ENCODE results near the gene ARAF. TPM values are rescaled to one million over a fixed set of nuclear protein-coding genes. Genes with fewer than 3 reads are reported as not detected.

The ARAF gene
- polyA plus RNA-seq, 2 of the 4 experiments (the other 2 are of a cell fraction): 37.9 to 49.0 TPM

DNA sequence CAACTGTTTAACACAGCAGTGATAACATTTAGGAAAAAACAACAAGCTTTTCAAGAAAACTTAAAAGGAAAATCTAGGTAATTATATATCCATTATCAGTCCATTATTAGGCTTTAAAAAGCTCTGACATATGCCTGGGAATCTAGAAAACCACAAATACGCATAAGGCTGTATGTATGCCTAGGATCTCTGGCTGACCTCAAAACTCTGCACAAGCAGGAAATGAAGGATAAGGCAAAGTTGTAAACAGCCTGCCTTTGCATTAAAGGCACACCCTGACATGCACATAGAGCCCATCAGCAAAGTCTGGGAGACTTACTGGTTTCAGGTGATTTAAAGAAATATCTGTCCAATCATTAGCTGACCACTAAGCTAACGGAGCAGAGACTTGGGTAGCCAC is 35.3 kb downstream of the ARAF start:
- no peaks in the 10 kb centered on the region for H3K4me1 ChIP-seq
- FAIRE-seq (peak; percentile 93), DNase-seq (ENCODE audit: low read depth in 1 of 2, low spot score in 1 of 2) (no peak), ATAC-seq (no peak)
- POLR2A ChIA-PET: no interaction called here
- no peak overlapping the region for H3K27ac ChIP-seq
- no peak overlapping the region for H3K4me3 ChIP-seq
- CTCF ChIA-PET: interaction anchor here (1.0 kb wide), 1 partner anchor 55 kb away, joined by 3 read pairs; no protein-coding TSS in a partner anchor
- H3K4me2 ChIP-seq: no peak overlapping the region
- WGBS (ENCODE audit: missing lambda C conversion rate): 37% methylated on average over 2 of the region's 2 CpGs
- no peaks in the 10 kb centered on the region; the same call in 2 of the 3 replicates for H3K9me3 ChIP-seq
- TF ChIP-seq BHLHE40 (IDR thresholded peaks at IDR 0.05; ENCODE audit: low read depth, low read length): no peak
- no peak for TF ChIP-seq NPAS2 (CRISPR knock-in tag; IDR thresholded peaks at IDR 0.05; ENCODE audit: borderline replicate concordance)
- no peak for TF ChIP-seq CBX8 (IDR thresholded peaks at IDR 0.05)
- no peak for TF ChIP-seq CEBPB (IDR thresholded peaks at IDR 0.05)
- no peak for TF ChIP-seq NR3C1 (IDR thresholded peaks at IDR 0.05)
- no peak for TF ChIP-seq HEYL (CRISPR knock-in tag; IDR thresholded peaks at IDR 0.05)
- TF ChIP-seq KDM5A (IDR thresholded peaks at IDR 0.05): no peak
- no peak for TF ChIP-seq GATA3 (IDR thresholded peaks at IDR 0.05; ENCODE audit: borderline replicate concordance)
- TF ChIP-seq, protein P1, sequence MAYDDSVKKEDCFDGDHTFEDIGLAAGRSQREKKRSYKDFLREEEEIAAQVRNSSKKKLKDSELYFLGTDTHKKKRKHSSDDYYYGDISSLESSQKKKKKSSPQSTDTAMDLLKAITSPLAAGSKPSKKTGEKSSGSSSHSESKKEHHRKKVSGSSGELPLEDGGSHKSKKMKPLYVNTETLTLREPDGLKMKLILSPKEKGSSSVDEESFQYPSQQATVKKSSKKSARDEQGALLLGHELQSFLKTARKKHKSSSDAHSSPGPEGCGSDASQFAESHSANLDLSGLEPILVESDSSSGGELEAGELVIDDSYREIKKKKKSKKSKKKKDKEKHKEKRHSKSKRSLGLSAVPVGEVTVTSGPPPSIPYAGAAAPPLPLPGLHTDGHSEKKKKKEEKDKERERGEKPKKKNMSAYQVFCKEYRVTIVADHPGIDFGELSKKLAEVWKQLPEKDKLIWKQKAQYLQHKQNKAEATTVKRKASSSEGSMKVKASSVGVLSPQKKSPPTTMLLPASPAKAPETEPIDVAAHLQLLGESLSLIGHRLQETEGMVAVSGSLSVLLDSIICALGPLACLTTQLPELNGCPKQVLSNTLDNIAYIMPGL (CRISPR knock-in tag; IDR thresholded peaks at IDR 0.05; ENCODE audit: borderline replicate concordance): no peak
- no peak for TF ChIP-seq SMC3 (IDR thresholded peaks at IDR 0.05)
- no peak for TF ChIP-seq ZFP36 (IDR thresholded peaks at IDR 0.05; ENCODE audit: borderline replicate concordance, partially characterized antibody)
- TF ChIP-seq CHD4 (IDR thresholded peaks at IDR 0.05; ENCODE audit: borderline replicate concordance): no peak
- TF ChIP-seq SREBF2 (IDR thresholded peaks at IDR 0.05): no peak
- TF ChIP-seq FOXS1 (CRISPR knock-in tag; IDR thresholded peaks at IDR 0.05): no peak
- no peak for TF ChIP-seq HOXB13 (CRISPR knock-in tag; IDR thresholded peaks at IDR 0.05; ENCODE audit: low read depth)
- no peak for TF ChIP-seq JUNB (IDR thresholded peaks at IDR 0.05)
- TF ChIP-seq FOSB (CRISPR knock-in tag; IDR thresholded peaks at IDR 0.05): no peak
- TF ChIP-seq, protein P2, sequence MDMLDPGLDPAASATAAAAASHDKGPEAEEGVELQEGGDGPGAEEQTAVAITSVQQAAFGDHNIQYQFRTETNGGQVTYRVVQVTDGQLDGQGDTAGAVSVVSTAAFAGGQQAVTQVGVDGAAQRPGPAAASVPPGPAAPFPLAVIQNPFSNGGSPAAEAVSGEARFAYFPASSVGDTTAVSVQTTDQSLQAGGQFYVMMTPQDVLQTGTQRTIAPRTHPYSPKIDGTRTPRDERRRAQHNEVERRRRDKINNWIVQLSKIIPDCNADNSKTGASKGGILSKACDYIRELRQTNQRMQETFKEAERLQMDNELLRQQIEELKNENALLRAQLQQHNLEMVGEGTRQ (IDR thresholded peaks at IDR 0.05): no peak

DNA sequence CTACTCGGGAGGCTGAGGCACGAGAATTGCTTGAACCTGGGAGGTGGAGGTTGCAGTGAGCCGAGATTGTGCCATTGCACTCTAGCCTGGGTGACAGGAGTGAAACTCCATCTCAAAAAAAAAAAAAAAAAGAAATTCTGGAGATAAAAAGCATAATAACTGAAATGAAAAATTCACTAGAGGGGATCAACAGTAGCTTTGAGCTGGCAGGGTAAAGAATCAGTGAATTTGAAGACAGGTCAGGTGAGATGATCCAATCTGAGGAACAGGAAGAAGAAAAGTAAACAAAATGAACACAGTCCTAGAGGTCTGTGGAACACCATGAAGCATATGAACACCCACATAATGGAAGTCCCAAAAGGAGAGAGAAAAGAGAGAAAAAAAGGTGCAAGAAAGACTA is 36.2 kb downstream of the ARAF start:
- DNase-seq (ENCODE audit: low read depth in 1 of 2, low spot score in 1 of 2): no peak
- ChIA-PET CTCF (interaction anchor here (1.1 kb wide), 1 partner anchor 56 kb away, joined by 4 read pairs; no protein-coding TSS in a partner anchor), POLR2A (no interaction called here)
- no peak overlapping the region for H3K4me3 ChIP-seq
- ATAC-seq: no peak
- no peak for FAIRE-seq
- TF ChIP-seq EHF (CRISPR knock-in tag; IDR thresholded peaks at IDR 0.05) (no peak), RARB (CRISPR knock-in tag; IDR thresholded peaks at IDR 0.05) (no peak), MAFK (IDR thresholded peaks at IDR 0.05; ENCODE audit: partially characterized antibody) (no peak), EHMT2 (IDR thresholded peaks at IDR 0.05; ENCODE audit: low read depth) (no peak), KDM5A (IDR thresholded peaks at IDR 0.05) (no peak), HOXB5 (CRISPR knock-in tag; IDR thresholded peaks at IDR 0.05) (no peak), EP300 (IDR thresholded peaks at IDR 0.05) (no peak), SREBF2 (IDR thresholded peaks at IDR 0.05) (no peak), SMC3 (IDR thresholded peaks at IDR 0.05) (no peak), MAZ (IDR thresholded peaks at IDR 0.05; ENCODE audit: borderline replicate concordance, low read depth, low read length) (no peak), ZFP36 (IDR thresholded peaks at IDR 0.05; ENCODE audit: borderline replicate concordance, partially characterized antibody) (no peak), JUNB (IDR thresholded peaks at IDR 0.05) (no peak), ESRRA (IDR thresholded peaks at IDR 0.05; ENCODE audit: borderline replicate concordance, low read length) (no peak)
- TF ChIP-seq, protein P3, sequence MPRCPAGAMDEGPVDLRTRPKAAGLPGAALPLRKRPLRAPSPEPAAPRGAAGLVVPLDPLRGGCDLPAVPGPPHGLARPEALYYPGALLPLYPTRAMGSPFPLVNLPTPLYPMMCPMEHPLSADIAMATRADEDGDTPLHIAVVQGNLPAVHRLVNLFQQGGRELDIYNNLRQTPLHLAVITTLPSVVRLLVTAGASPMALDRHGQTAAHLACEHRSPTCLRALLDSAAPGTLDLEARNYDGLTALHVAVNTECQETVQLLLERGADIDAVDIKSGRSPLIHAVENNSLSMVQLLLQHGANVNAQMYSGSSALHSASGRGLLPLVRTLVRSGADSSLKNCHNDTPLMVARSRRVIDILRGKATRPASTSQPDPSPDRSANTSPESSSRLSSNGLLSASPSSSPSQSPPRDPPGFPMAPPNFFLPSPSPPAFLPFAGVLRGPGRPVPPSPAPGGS (IDR thresholded peaks at IDR 0.05): no peak
- TF ChIP-seq, protein P2 (IDR thresholded peaks at IDR 0.05): no peak
- TF ChIP-seq, protein P4, sequence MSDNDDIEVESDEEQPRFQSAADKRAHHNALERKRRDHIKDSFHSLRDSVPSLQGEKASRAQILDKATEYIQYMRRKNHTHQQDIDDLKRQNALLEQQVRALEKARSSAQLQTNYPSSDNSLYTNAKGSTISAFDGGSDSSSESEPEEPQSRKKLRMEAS (IDR thresholded peaks at IDR 0.05): no peak
- TF ChIP-seq, protein P5, sequence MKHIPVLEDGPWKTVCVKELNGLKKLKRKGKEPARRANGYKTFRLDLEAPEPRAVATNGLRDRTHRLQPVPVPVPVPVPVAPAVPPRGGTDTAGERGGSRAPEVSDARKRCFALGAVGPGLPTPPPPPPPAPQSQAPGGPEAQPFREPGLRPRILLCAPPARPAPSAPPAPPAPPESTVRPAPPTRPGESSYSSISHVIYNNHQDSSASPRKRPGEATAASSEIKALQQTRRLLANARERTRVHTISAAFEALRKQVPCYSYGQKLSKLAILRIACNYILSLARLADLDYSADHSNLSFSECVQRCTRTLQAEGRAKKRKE (CRISPR knock-in tag; IDR thresholded peaks at IDR 0.05; ENCODE audit: low read depth): no peak
- TF ChIP-seq, protein P6, sequence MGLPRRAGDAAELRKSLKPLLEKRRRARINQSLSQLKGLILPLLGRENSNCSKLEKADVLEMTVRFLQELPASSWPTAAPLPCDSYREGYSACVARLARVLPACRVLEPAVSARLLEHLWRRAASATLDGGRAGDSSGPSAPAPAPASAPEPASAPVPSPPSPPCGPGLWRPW (IDR thresholded peaks at IDR 0.05): no peak
- TF ChIP-seq, protein P7, sequence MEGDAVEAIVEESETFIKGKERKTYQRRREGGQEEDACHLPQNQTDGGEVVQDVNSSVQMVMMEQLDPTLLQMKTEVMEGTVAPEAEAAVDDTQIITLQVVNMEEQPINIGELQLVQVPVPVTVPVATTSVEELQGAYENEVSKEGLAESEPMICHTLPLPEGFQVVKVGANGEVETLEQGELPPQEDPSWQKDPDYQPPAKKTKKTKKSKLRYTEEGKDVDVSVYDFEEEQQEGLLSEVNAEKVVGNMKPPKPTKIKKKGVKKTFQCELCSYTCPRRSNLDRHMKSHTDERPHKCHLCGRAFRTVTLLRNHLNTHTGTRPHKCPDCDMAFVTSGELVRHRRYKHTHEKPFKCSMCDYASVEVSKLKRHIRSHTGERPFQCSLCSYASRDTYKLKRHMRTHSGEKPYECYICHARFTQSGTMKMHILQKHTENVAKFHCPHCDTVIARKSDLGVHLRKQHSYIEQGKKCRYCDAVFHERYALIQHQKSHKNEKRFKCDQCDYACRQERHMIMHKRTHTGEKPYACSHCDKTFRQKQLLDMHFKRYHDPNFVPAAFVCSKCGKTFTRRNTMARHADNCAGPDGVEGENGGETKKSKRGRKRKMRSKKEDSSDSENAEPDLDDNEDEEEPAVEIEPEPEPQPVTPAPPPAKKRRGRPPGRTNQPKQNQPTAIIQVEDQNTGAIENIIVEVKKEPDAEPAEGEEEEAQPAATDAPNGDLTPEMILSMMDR (IDR thresholded peaks at IDR 0.05): no peak
- no peak overlapping the region for H3K27ac ChIP-seq
- WGBS (ENCODE audit: missing lambda C conversion rate): 26% methylated on average over 2 of the region's 3 CpGs
- no peaks in the 10 kb centered on the region; the same call in 2 of the 3 replicates for H3K9me3 ChIP-seq
- no peaks in the 10 kb centered on the region for H3K4me1 ChIP-seq
- H3K4me2 ChIP-seq: no peak overlapping the region

All from A549 (cell line).